Smooth muscle cell (in vitro differentiated cells): ENCODE results near the gene CFAP251. TPM values are rescaled to one million over a fixed set of nuclear protein-coding genes. Genes with fewer than 3 reads are reported as not detected.

ENCODE experiments used
- DNase-seq: peaks from one replicate; lab custom pipeline; 2025; ENCODE audit not compliant: unreplicated experiment; lab: John Stamatoyannopoulos, UW
- H2AFZ ChIP-seq: fragments of 200-600 bp; sonication (generic); 2 replicates; pipeline ENCODE4 v1.6.0; 2016; ENCODE audit warnings: antibody characterized with exemption, low read depth, mild to moderate bottlenecking
- H3F3A ChIP-seq: fragments of 200-600 bp; sonication (generic); 2 replicates; pipeline ENCODE4 v1.6.0; 2017; ENCODE audit warnings: antibody characterized with exemption, low read depth
- H3K27ac ChIP-seq: fragments of 200-600 bp; sonication (generic); 2 replicates; pipeline ENCODE4 v1.5.1; 2016; ENCODE audit warnings: low read depth, mild to moderate bottlenecking
- H3K27me3 ChIP-seq: fragments of 200-600 bp; sonication (generic); 2 replicates; pipeline ENCODE4 v1.6.1; 2016; ENCODE audit warnings: low read depth, mild to moderate bottlenecking
- H3K36me3 ChIP-seq: fragments of 200-600 bp; sonication (generic); 2 replicates; pipeline ENCODE4 v1.5.1; 2016; ENCODE audit warnings: low read depth
- H3K4me1 ChIP-seq: fragments of 200-600 bp; sonication (generic); 2 replicates; pipeline ENCODE4 v1.5.1; 2016; ENCODE audit warnings: low read depth
- H3K4me2 ChIP-seq: fragments of 200-600 bp; sonication (generic); 2 replicates; pipeline ENCODE4 v1.6.0; 2016; ENCODE audit warnings: mild to moderate bottlenecking
- H3K4me3 ChIP-seq: fragments of 200-600 bp; sonication (generic); 2 replicates; pipeline ENCODE4 v1.5.1; 2016; ENCODE audit warnings: mild to moderate bottlenecking
- H3K79me2 ChIP-seq: fragments of 200-600 bp; sonication (generic); 2 replicates; pipeline ENCODE4 v1.6.0; 2016; ENCODE audit warnings: low read depth, mild to moderate bottlenecking
- H3K9ac ChIP-seq: fragments of 200-600 bp; sonication (generic); 2 replicates; pipeline ENCODE4 v1.6.0; 2016; ENCODE audit warnings: low read depth
- H3K9me3 ChIP-seq: fragments of 200-600 bp; sonication (generic); replicated peaks from 2 replicates; pipeline ENCODE4 v1.5.1; 2016; ENCODE audit warnings: low read depth
- H4K20me1 ChIP-seq: fragments of 200-600 bp; sonication (generic); 2 replicates; pipeline ENCODE4 v1.6.0; 2016; ENCODE audit warnings: low read depth
- WGBS: methylation state at CpG from one replicate; pipeline ENCODE4 v1.1.7; 2016; ENCODE audit warnings: low lambda C conversion rate; 5-methylcytosine and 5-hydroxymethylcytosine counted together
- polyA plus RNA-seq: library from polyadenylated mRNA; unstranded; fragments of >200 nt; fragmentation: Nextera tagmentation; extraction: Ambion mirVana; gene quantifications from 2 replicates; pipeline ENCODE4 v1.2.1, GENCODE V29; 2016
- total RNA-seq: library from RNA; depleted of rRNA; stranded (reverse); fragments of >200 nt; gene quantifications from 2 replicates; pipeline ENCODE4 v1.2.3, GENCODE V29; 2014
- TF ChIP-seq, protein P1 (sequence below): fragments of 200-600 bp; sonication (generic); IDR thresholded peaks from 2 replicates; pipeline ENCODE4 v1.5.1; 2017; ENCODE audit warnings: borderline replicate concordance, mild to moderate bottlenecking, antibody characterized with exemption; ENCODE audit not compliant: insufficient read depth, poor library complexity, severe bottlenecking

The CFAP251 gene
- total and polyA plus RNA-seq, 2 experiments from 2014 or later: 1.2 to 5.0 TPM

DNA sequence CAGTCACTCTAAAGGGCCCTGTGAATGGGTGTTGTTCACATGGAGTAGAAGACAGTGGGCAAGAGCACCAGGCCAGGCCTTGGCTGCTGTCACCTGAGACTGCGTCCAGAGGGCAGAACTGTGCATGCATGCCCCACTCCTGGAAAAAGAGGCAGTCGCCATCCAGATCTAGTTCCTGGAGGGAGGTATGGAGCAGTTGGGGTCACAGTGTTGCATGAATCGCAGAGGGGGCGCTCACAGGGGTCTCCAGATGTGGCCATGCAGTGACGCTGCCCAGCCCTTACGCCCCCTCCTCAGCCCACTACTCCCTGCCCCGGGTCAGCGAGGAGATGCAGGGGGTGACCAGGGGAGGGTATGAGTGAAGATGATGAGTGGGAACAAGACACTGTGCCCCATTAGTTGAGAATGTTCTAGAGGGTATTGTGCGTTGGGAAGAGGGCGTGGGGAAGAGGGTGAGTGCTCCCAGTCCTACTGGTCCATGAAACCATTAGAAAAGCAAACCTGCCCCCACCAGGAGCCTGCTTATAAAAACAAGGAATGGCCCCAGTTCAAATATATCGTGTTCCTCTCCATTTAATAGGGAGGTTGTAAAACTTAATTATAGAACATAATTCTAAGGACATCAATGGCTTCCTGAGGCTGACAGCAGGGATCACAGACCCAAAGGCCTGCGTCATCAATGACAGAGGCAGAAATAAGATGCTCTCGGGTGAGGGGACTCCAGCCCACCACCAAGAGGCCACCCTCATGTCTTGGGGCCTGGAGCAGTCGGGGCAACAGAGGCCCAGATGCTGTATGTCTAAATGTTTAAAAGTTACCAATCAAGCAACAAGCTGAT is 71.1 kb downstream of the CFAP251 start:
- no peaks in the 10 kb centered on the region for H3K27me3 ChIP-seq
- H3K36me3 ChIP-seq: no peaks in the 10 kb centered on the region
- no peaks in the 10 kb centered on the region for H3K4me1 ChIP-seq
- 90% methylated on average over 14 of the region's 14 CpGs for WGBS
- DNase-seq: no peak
- H2AFZ ChIP-seq: no peak overlapping the region
- no peak overlapping the region for H3K4me2 ChIP-seq
- no peak overlapping the region for H3K27ac ChIP-seq
- no peaks in the 10 kb centered on the region for H3K79me2 ChIP-seq
- no peaks in the 10 kb centered on the region for H4K20me1 ChIP-seq
- H3K4me3 ChIP-seq: no peak overlapping the region
- H3K9ac ChIP-seq: no peak overlapping the region
- no peaks in the 10 kb centered on the region for H3K9me3 ChIP-seq
- H3F3A ChIP-seq: no peaks in the 10 kb centered on the region
- TF ChIP-seq, protein P1, sequence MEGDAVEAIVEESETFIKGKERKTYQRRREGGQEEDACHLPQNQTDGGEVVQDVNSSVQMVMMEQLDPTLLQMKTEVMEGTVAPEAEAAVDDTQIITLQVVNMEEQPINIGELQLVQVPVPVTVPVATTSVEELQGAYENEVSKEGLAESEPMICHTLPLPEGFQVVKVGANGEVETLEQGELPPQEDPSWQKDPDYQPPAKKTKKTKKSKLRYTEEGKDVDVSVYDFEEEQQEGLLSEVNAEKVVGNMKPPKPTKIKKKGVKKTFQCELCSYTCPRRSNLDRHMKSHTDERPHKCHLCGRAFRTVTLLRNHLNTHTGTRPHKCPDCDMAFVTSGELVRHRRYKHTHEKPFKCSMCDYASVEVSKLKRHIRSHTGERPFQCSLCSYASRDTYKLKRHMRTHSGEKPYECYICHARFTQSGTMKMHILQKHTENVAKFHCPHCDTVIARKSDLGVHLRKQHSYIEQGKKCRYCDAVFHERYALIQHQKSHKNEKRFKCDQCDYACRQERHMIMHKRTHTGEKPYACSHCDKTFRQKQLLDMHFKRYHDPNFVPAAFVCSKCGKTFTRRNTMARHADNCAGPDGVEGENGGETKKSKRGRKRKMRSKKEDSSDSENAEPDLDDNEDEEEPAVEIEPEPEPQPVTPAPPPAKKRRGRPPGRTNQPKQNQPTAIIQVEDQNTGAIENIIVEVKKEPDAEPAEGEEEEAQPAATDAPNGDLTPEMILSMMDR: no peak

DNA sequence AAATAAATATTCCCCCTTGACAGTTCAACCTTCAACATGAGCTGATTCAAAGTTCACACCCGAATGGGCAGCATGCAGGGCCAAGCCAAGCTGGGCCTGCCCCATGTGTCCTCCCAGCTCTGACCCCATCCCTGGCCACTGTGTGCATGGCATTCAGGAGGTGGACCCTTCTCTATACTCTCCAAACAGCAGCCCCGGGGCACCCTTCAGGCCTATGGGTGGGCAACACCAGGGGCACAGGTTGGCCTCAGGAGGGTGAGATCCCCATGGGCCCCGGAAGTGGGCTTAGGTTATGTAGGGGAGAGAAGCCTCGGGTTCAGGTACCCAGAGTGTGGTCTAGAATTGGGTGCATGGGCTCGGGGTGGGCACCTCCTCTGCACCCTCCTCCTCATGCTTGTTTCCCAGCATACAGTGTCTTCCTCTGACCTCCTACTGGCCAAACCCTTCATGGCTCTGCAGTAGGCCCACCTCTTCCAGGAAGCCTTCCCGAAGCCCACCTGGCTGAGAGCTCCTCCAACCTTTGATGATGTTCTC is 71.8 kb downstream of the CFAP251 start:
- no peak overlapping the region for H3K27ac ChIP-seq
- no peaks in the 10 kb centered on the region for H3K79me2 ChIP-seq
- H3K4me3 ChIP-seq: no peak overlapping the region
- H3F3A ChIP-seq: no peaks in the 10 kb centered on the region
- no peak for DNase-seq
- H3K9ac ChIP-seq: no peak overlapping the region
- no peak overlapping the region for H3K4me2 ChIP-seq
- TF ChIP-seq, protein P1: no peak
- no peaks in the 10 kb centered on the region for H3K9me3 ChIP-seq
- no peaks in the 10 kb centered on the region for H3K4me1 ChIP-seq
- 89% methylated on average over 6 of the region's 6 CpGs for WGBS
- H2AFZ ChIP-seq: no peak overlapping the region
- H3K36me3 ChIP-seq: no peaks in the 10 kb centered on the region
- no peaks in the 10 kb centered on the region for H4K20me1 ChIP-seq
- H3K27me3 ChIP-seq: no peaks in the 10 kb centered on the region

DNA sequence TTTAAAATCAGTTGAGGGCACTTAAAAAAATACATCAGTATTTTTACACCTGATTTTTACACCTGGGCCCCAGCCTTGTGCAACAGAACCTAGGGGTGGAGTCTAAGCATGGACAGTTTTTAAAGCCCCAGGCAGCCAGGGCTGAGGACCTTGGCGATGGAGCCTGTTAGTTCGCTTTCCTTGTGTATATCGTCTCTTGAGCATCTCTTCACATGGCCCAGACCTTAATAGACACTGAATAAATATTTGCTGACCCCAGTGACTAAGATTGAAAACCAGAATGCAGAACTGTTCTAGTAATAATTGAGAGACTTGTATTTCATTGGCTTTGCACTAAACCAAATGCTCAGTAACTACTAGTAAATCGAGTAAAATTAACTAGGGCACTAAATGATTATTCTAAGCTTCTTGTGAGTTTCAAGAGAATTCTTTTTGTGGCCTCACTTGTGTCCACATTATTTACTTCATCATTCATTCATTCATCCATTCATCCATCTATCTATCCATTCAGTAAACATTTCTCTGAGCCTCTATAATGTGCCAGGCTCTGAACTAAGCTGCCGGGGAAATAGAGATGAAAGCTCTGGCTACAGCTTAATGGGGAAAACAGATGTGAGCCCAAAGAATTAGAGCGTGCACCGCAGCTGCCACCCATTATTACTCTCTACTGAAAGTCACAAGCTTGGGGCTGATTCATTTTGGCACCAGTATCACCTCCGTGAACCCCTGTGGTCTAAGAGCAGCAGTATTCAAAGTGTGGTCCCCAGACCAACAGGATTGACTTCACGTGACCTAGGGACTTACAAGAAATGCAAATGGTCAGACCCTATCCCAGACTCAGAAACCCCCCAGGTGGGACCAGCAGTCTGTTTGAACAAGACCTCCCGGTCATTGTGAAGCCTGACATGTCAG is 72.6 kb downstream of the CFAP251 start:
- H3K27ac ChIP-seq: no peak overlapping the region
- no peak overlapping the region for H2AFZ ChIP-seq
- H3K27me3 ChIP-seq: no peaks in the 10 kb centered on the region
- no peaks in the 10 kb centered on the region for H3K9me3 ChIP-seq
- no peak for DNase-seq
- WGBS: 87% methylated on average over 10 of the region's 10 CpGs
- no peak overlapping the region for H3K4me2 ChIP-seq
- H3K36me3 ChIP-seq: no peaks in the 10 kb centered on the region
- H4K20me1 ChIP-seq: no peaks in the 10 kb centered on the region
- no peaks in the 10 kb centered on the region for H3K79me2 ChIP-seq
- H3K9ac ChIP-seq: no peak overlapping the region
- no peaks in the 10 kb centered on the region for H3F3A ChIP-seq
- TF ChIP-seq, protein P1: no peak
- no peak overlapping the region for H3K4me3 ChIP-seq
- H3K4me1 ChIP-seq: no peaks in the 10 kb centered on the region
